NCI-H774 (cell line): ENCODE results near the gene DDX59.
"Not testable (repeated sequence)": the region's sequence is repeated elsewhere in the genome, so short reads cannot be mapped to it uniquely, and the experiment has no call there.

ENCODE experiments used
- DNase-seq: peaks from one replicate; lab custom pipeline; 2025; lab: John Stamatoyannopoulos, UW

DDX59 gene

GRCh38 chr1:200670242-200671118 lies 773 bp upstream of the DDX59 start:
- peak; percentile 47 for DNase-seq

- no peak for DNase-seq
These were observed 993 bp downstream of the DDX59 start for GRCh38 chr1:200668514-200669313.

GRCh38 chr1:200666309-200666708 lies 3.4 kb downstream of the DDX59 start:
- DNase-seq = no peak

- DNase-seq = no peak
These were observed 3.8 kb downstream of the DDX59 start for GRCh38 chr1:200665861-200666260.

DNA sequence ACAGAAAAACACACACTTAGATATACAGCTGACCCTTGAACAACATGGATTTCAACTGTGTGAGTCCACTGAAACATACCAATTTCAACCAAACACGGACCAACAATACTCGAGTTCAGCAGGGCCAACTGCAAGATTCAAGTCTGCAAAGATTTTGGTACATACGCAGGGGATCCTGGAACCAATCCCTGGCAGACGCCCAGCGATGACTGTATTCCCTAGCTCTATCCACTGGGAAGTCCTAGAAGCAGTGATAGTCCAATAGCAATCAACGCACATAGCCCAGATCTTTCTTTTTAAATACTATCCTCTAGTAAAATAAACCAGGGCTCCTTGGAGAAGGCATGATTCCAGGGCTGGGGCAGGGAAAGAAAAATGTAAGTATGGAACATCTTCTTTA lies 9.0 kb downstream of the DDX59 start:
- no peak for DNase-seq

- DNase-seq = no peak
These were observed 10.4 kb downstream of the DDX59 start for GRCh38 chr1:200659269-200659668.

DNA sequence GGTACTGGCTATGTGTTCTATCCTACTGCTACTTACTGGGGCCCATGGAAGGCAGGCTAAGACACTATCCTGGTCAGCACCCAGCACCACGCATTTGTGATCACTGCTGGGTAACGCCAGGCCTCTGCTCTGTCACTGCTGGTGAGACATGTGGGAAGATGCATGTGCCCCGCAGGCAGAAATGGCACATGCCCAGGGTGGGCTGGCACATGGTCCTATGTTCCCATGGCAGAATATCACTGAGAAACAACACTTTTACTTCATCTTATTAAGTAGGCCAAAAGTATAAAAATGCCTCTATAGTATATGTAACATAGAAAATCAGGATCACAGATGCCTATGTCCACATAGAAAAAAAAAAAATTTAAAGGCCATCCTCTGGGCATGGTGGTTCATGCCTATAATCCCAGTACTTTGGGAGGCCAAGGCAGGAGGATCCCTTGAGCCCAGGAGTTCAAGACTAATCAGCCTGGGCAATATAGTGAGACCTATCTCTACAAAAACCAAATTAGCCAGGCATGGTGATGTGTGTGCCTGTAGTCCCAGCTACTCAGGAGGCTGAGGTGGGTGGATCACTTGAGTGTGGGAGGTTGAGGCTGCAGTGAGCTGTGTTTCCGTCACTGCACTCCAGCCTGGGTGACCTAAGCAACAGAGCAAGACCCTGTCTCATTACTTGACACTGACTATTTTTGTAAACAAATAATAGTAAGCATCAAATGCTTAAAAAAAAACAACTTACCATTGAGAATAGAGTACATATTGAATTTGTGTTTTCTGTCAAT lies 11.5 kb downstream of the DDX59 start:
- DNase-seq = no peak

- no peak for DNase-seq
These were observed 15.0 kb downstream of the DDX59 start for GRCh38 chr1:200654660-200655059.

DNA sequence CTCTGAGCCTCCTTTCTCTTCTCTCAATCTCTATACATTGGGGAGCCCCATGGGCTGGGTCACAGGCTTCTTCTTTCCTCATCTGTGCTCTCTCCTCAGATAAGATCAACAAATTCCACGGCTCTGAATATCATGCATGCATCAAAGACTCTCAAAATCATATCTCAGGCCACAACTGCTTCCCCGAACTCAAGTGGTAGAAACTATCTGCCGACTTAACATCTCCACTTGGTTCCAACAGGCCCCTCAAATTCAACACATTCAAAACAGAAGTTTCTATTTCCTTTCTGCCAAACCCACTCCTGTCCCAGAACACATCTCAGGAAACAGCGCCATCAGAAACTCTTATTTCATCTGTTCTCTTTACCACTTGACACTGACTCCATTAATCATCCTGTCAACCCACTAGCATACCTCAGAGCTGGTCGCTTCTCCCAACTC lies 16.7 kb downstream of the DDX59 start:
- DNase-seq = no peak

DNA sequence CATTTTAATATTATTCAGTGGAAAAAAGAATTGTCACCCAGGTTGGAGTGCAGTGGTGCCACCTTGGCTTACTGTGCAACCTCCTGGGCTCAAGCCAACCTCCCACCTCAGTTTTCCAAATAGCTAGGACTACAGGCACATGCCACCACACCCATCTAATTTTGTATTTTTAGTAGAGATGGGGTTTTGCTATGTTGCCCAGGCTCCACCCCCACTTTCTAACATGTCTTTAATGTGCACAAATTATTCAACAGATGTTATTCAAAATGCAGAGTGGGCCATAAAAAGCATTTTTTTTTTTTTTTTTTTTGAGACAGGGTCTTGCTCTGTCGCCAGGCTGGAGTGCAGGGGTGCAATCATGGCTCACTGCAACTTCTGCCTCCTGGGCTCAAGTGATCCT lies 17.3 kb downstream of the DDX59 start:
- no peak for DNase-seq

DNA sequence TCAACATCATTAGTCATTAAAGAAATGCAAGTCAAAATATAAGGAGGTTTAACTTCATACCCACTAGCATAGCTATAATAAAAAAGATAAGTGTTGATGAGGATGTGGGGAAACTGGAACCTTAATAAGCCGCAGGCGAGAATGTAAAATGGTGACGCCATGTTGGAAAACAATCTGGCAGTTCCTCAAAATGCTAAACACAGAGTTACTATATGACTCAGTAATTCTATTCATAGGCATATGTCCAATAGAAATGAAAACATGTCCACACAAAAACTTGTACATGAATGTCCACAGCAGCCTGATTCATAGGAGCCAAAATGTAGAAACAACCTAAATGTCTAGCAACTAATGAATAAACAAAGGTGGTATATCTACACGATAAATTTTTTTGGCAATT lies 23.2 kb downstream of the DDX59 start:
- no peak for DNase-seq

GRCh38 chr1:200644021-200644420 lies 25.7 kb downstream of the DDX59 start:
- no peak for DNase-seq

DNA sequence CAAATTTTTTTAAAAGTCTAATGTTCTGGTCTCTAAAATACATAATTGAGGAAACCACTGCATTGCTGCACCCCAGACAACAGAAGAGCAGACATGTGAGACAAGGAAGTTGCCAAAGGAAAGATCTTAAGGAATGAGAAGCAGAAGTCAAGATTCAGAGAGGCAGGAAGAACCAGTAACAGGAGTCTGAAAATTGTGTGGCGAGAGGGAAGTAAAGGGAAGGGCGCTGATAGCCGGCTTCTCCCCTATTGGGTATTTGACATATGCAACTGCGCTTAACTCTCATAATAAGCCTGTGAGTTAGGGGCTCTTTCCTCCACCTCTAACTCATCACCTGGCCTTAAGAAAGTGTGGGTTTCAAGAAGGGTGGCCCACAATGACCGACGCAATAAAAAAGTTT lies 27.2 kb downstream of the DDX59 start:
- no peak for DNase-seq

DNA sequence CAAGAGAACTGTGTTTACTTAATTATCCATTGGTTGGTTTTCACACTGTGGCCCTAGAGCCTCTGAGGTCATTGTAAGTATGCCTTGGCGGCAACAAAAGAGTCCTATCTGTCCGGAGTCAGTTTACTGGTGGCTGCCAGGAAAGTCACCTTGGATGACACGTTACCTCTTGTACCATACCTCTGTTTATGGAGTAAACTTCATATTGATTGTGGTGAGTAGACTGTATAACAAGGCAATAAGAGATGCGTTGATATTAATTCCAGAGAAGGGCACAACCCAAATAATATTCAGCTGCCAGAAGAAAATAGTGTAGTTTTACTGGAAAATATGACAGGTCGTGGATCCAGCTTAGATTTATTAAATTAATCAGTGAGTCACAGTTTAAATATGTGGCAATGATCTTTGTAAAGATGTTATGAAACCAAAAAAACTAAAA lies 28.7 kb downstream of the DDX59 start:
- DNase-seq = no peak

GRCh38 chr1:200640373-200640962 lies 29.2 kb downstream of the DDX59 start:
- DNase-seq = no peak

- no peak for DNase-seq
These were observed 31.6 kb downstream of the DDX59 start for GRCh38 chr1:200638073-200638472.

DNA sequence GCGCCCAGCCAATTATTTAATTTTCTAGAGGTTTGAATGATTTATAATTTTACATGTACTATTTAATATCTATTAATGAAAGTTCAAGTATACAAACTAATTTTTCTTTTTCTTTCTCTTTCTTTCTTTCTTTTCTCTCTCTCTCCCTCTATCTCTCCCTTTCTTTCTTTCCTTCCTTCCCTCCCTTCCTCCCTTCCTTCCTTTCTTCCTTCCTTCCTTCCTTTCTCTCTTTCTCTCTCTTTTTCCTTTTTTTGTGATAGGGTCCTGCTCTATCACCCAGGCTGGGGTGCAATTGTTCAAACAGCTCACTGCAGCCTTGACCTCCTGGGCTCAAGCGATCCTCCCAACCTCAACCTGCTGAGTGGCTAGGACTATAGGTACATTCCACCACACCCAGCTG lies 33.0 kb downstream of the DDX59 start:
- DNase-seq = no peak

- no peak for DNase-seq
These were observed 35.2 kb downstream of the DDX59 start for GRCh38 chr1:200634261-200635122.

GRCh38 chr1:200631375-200631774 lies 38.3 kb downstream of the DDX59 start:
- DNase-seq = no peak

DNA sequence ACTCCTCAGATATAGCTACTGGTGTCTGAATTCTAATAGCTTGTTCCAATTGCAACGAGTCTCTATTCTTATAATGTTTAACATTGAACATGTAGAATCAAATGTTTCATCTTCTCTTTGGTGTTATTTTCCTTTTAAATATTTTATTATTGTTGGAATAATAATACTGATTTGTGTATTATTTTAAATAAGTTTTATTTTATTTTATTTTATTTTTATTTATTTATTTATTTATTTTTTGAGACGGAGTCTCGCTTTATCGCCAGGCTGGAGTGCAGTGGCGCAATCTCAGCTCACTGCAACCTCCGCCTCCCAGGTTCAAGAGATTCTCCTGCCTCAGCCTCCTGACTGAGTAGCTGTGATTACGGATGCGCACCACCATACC lies 39.2 kb downstream of the DDX59 start:
- not testable (repeated sequence) for DNase-seq
